ENCODE results near the gene ZNF775.

The ZNF775 gene

GRCh38 chr7:150442811-150443210 lies 63.7 kb downstream of the ZNF775 start:
- TF ChIP-seq, protein P1, sequence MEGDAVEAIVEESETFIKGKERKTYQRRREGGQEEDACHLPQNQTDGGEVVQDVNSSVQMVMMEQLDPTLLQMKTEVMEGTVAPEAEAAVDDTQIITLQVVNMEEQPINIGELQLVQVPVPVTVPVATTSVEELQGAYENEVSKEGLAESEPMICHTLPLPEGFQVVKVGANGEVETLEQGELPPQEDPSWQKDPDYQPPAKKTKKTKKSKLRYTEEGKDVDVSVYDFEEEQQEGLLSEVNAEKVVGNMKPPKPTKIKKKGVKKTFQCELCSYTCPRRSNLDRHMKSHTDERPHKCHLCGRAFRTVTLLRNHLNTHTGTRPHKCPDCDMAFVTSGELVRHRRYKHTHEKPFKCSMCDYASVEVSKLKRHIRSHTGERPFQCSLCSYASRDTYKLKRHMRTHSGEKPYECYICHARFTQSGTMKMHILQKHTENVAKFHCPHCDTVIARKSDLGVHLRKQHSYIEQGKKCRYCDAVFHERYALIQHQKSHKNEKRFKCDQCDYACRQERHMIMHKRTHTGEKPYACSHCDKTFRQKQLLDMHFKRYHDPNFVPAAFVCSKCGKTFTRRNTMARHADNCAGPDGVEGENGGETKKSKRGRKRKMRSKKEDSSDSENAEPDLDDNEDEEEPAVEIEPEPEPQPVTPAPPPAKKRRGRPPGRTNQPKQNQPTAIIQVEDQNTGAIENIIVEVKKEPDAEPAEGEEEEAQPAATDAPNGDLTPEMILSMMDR (IDR thresholded peaks at IDR 0.05; ENCODE audit: low read depth, low read length, missing control alignments) = no peak
- in situ Hi-C loops (cut with HindIII; ENCODE audit: low sequenced_read_pairs) = no loop called here
- H3K4me3 ChIP-seq (ENCODE audit: low read depth, low read length) = no peak overlapping the region
- no peak for DNase-seq (ENCODE audit: low read depth)

DNA sequence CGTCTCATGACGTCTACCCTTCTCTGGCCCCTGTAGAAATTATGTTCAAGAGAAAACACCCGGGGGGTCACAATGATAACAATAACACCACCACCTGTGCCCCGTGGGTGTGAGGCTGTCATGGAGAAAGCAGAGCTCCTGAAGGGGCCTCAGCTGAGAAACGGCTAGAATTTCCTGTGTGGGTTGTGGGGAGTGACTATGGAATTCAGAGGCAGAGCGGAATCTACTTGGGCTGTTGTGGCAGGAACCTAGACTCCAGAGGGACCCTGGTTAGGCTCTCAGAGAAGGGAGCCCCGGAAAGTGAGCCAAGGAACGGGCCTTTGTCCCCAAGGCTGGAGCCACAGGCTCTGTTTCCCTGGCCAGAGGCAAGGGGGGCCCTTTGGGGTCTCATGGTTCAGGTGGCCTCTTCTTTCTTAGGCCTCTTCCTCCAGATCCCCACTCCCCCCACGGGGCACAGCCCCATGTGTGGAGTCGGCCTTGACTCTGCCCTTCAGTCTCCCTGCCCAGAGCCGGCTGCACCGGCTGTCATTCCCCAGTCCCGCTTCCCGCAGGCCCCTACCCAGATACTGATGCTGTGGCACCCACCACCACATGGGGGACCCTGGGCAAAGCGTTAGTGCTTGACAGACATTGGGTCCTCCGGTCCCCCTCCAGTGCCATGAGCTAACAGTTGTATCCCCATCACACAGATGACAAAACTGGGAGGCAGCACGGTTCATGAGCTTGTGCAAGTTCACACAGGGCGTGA lies 64.8 kb downstream of the ZNF775 start:
- DNase-seq (ENCODE audit: low read depth) = no peak
- TF ChIP-seq, protein P1 (IDR thresholded peaks at IDR 0.05; ENCODE audit: low read depth, low read length, missing control alignments) = no peak
- in situ Hi-C loops (cut with HindIII; ENCODE audit: low sequenced_read_pairs) = no loop called here

DNA sequence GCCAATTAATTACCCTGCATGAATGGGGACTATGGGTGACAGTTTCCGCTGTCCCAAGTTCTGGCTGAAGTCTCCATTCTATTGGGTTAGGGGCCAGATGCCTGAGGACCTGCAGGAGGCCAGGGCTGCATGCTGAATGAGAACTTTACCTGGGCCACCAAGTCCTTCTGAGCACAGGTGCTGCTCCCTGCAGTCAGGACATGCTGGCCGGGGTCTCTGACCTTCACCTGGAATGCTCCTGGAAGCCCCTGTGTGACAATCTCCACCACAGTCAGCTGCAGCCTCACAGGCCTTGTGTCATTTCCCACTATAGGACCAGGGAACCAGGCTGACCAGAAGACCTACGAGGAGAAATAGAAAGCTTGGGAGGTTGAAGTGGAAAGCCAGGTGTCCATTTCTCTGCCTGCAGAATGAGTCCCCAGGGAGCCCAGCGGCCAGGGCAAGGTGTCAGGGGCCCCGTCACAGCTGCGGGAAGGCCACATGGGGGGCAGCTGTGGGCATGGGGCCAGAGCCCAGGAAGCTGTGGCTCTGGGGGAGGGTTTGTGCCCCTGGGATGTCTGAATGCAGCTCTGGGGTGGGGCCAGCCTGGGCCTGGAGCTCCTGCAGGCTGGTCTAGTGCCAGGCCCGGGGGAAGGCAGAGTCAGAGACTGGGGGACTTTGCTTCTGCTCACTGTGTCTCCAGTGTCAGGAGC lies 65.7 kb downstream of the ZNF775 start:
- DNase-seq (ENCODE audit: low read depth) = no peak
- no peak overlapping the region for H3K4me3 ChIP-seq (ENCODE audit: low read depth, low read length)
- in situ Hi-C loops (cut with HindIII; ENCODE audit: low sequenced_read_pairs) = no loop called here
- TF ChIP-seq, protein P1 (IDR thresholded peaks at IDR 0.05; ENCODE audit: low read depth, low read length, missing control alignments) = no peak

More for the DNA sequence above, 64.8 kb downstream of the ZNF775 start:
- H3K4me3 ChIP-seq (ENCODE audit: low read depth, low read length) = no peak overlapping the region

GRCh38 chr7:150446288-150446938 lies 67.3 kb downstream of the ZNF775 start:
- no peak overlapping the region for H3K4me3 ChIP-seq (ENCODE audit: low read depth, low read length)
- in situ Hi-C loops (cut with HindIII; ENCODE audit: low sequenced_read_pairs) = no loop called here
- TF ChIP-seq, protein P1 (IDR thresholded peaks at IDR 0.05; ENCODE audit: low read depth, low read length, missing control alignments) = no peak
- DNase-seq (ENCODE audit: low read depth) = no peak
